IMR-90 (cell line): ENCODE measurements around the gene C11orf68. TPM values are rescaled to one million over a fixed set of nuclear protein-coding genes. Genes with fewer than 3 reads are reported as not detected.

Experiments
- ATAC-seq: fragments of 200-7000 bp; cut with Tn5 transposase; 2 replicates; pipeline ENCODE4 v1.9.1; 2020; ENCODE audit warnings: low read depth, mild to moderate bottlenecking, moderate library complexity
- BruUV-seq: library from RNA; stranded (reverse); fragments of 400-500 nt; replicated peaks from 2 replicates; lab custom pipeline; 2021; lab: Mats Ljungman, UMichigan
- CTCF ChIA-PET: fragments of 300-600 bp; formaldehyde crosslinking; extraction: SDS; loops from one replicate; lab custom pipeline; 2021; ENCODE audit warnings: antibody characterized with exemption; lab: Yijun Ruan, JAX
- POLR2A ChIA-PET: fragments of 300-600 bp; sonication (Branson Sonifier 250); formaldehyde crosslinking; loops from one replicate; lab custom pipeline; 2022; ENCODE audit warnings: antibody characterized with exemption; ENCODE audit not compliant: unreplicated experiment; lab: Charles Lee
- DNase-seq: peaks from one replicate; pipeline ENCODE4 v3.0.0; 2013
- H2AFZ ChIP-seq: replicated peaks from 2 replicates; pipeline ENCODE3; 2013; ENCODE audit warnings: low read length, mild to moderate bottlenecking; ENCODE audit not compliant: poor library complexity
- H2AK5ac ChIP-seq: 2 replicates; pipeline ENCODE4 v1.6.1; 2013; ENCODE audit warnings: low read depth, low read length, inconsistent platforms
- H2AK9ac ChIP-seq: replicated peaks from 2 replicates; pipeline ENCODE3; 2013; ENCODE audit warnings: mild to moderate bottlenecking, low read depth, low read length, moderate library complexity; ENCODE audit not compliant: poor library complexity
- H2BK120ac ChIP-seq: 2 replicates; pipeline ENCODE4 v1.6.1; 2013; ENCODE audit warnings: low read depth, low read length, inconsistent platforms
- H2BK15ac ChIP-seq: 3 replicates; pipeline ENCODE4 v1.6.1; 2013; ENCODE audit warnings: low read depth, low read length, inconsistent platforms
- H2BK20ac ChIP-seq: 2 replicates; pipeline ENCODE4 v1.6.1; 2013; ENCODE audit warnings: low read depth, mild to moderate bottlenecking, inconsistent platforms, low read length, moderate library complexity
- H2BK5ac ChIP-seq: 2 replicates; pipeline ENCODE4 v1.6.1; 2013; ENCODE audit warnings: mild to moderate bottlenecking, low read depth, low read length, inconsistent platforms; ENCODE audit not compliant: poor library complexity, severe bottlenecking
- H3K14ac ChIP-seq: replicated peaks from 2 replicates; pipeline ENCODE4 v1.6.1; 2013; ENCODE audit warnings: low read depth, low read length, inconsistent platforms
- H3K18ac ChIP-seq: 2 replicates; pipeline ENCODE4 v1.6.1; 2013; ENCODE audit warnings: low read depth, low read length, control low read depth
- H3K23ac ChIP-seq: 2 replicates; pipeline ENCODE4 v1.6.1; 2013; ENCODE audit warnings: low read depth, low read length, inconsistent platforms
- H3K27ac ChIP-seq: 2 replicates; pipeline ENCODE4 v1.5.1; 2013; ENCODE audit warnings: mild to moderate bottlenecking, control low read depth, low read length; ENCODE audit not compliant: insufficient read depth
- H3K27me3 ChIP-seq: 2 replicates; pipeline ENCODE4 v1.6.1; 2013; ENCODE audit warnings: low read length; ENCODE audit not compliant: control insufficient read depth, insufficient read depth
- H3K36me3 ChIP-seq: 2 replicates; pipeline ENCODE4 v1.6.1; 2013; ENCODE audit warnings: low read length, mixed read lengths; ENCODE audit not compliant: control insufficient read depth, insufficient read depth
- H3K4ac ChIP-seq: 2 replicates; pipeline ENCODE4 v1.6.1; 2013; ENCODE audit warnings: low read depth, low read length, inconsistent platforms
- H3K4me1 ChIP-seq: 2 replicates; pipeline ENCODE4 v1.6.1; 2013; ENCODE audit warnings: low read length, mixed read lengths; ENCODE audit not compliant: control insufficient read depth, insufficient read depth
- H3K4me2 ChIP-seq: 2 replicates; pipeline ENCODE4 v1.6.1; 2013; ENCODE audit warnings: low read depth, mild to moderate bottlenecking, control low read depth, low read length, moderate library complexity
- H3K4me3 ChIP-seq: 2 replicates; pipeline ENCODE4 v1.5.1; 2013; ENCODE audit warnings: low read depth, mild to moderate bottlenecking, control low read depth, low read length, moderate library complexity; ENCODE audit not compliant: insufficient read depth
- H3K56ac ChIP-seq: 2 replicates; pipeline ENCODE4 v1.6.1; 2013; ENCODE audit warnings: low read length, inconsistent platforms; ENCODE audit not compliant: insufficient read depth; ENCODE audit errors: extremely low read depth
- H3K79me1 ChIP-seq, 2 experiments: 2 replicates each; pipeline ENCODE4 v1.6.1; 2013; ENCODE audit warnings: low read length in 2 of 2, inconsistent platforms in 1 of 2, low read depth in 1 of 2
- H3K9ac ChIP-seq: 2 replicates; pipeline ENCODE4 v1.6.1; 2013; ENCODE audit warnings: low read depth, low read length, control low read depth
- H3K9me1 ChIP-seq: 2 replicates; pipeline ENCODE4 v1.6.1; 2013; ENCODE audit warnings: low read length, inconsistent platforms; ENCODE audit not compliant: insufficient read depth
- H3K9me3 ChIP-seq: 2 replicates; pipeline ENCODE4 v1.6.1; 2013; ENCODE audit warnings: low read length; ENCODE audit not compliant: control insufficient read depth, insufficient read depth
- H4K20me1 ChIP-seq: 2 replicates; pipeline ENCODE4 v1.6.1; 2013; ENCODE audit warnings: low read length, inconsistent platforms; ENCODE audit not compliant: insufficient read depth
- H4K5ac ChIP-seq: 2 replicates; pipeline ENCODE4 v1.6.1; 2013; ENCODE audit warnings: mild to moderate bottlenecking, low read depth, low read length, control low read depth
- H4K8ac ChIP-seq, 2 experiments: 2 replicates each; pipeline ENCODE4 v1.6.1; 2013; ENCODE audit warnings: low read depth in 2 of 2, low read length in 2 of 2, control low read depth in 1 of 2, inconsistent platforms in 1 of 2
- H4K91ac ChIP-seq: 2 replicates; pipeline ENCODE4 v1.6.1; 2013; ENCODE audit warnings: low read depth, low read length, inconsistent platforms; ENCODE audit not compliant: insufficient read depth
- CTCF ChIP-seq: conservative IDR thresholded peaks from 2 replicates; pipeline ENCODE4 v1.5.1; 2012; ENCODE audit warnings: mild to moderate bottlenecking, low read depth, low read length, improper control_type of control experiment
- FOS ChIP-seq: fragments of 150-350 bp; IDR thresholded peaks from 2 replicates; pipeline ENCODE4 v1.6.1; 2016; ENCODE audit warnings: low read depth, low read length
- MAFK ChIP-seq: IDR thresholded peaks from 2 replicates; pipeline ENCODE4 v1.6.1; 2012; ENCODE audit warnings: low read depth, low read length, improper control_type of control experiment
- POLR2A ChIP-seq: IDR thresholded peaks from 2 replicates; pipeline ENCODE4 v1.6.1; 2012; ENCODE audit warnings: mild to moderate bottlenecking, low read depth, low read length
- WGBS, 2 experiments: methylation state at CpG; one replicate each; pipeline versions ENCODE4 v1.1.5 to v1.1.7; 2013; ENCODE audit warnings: missing lambda C conversion rate in 2 of 2; ENCODE audit not compliant: insufficient read length in 1 of 2; ENCODE audit errors: extremely low coverage in 2 of 2; 5-methylcytosine and 5-hydroxymethylcytosine counted together
- dilution Hi-C: fragments of 300-500 bp; cut with HindIII; formaldehyde crosslinking; loops from one replicate; pipeline ENCODE4 v1.14.3; 2018; ENCODE audit warnings: low sequenced_read_pairs; ENCODE audit not compliant: unreplicated experiment
- in situ Hi-C: fragments of 300-500 bp; cut with MboI; formaldehyde crosslinking; loops from 3 replicates; pipeline ENCODE4 v1.14.3; 2019; ENCODE audit warnings: low sequenced_read_pairs, inconsistent platforms, mixed read lengths
- intact Hi-C: fragments of 100-400 bp; cut with micrococcal nuclease; formaldehyde crosslinking; loops from 2 replicates; pipeline ENCODE4 v1.10.0; 2022
- polyA plus RNA-seq, 3 experiments: library from polyadenylated mRNA; depleted of rRNA; stranded (reverse); fragments of >200 nt; gene quantifications; 2 replicates each; pipeline ENCODE4 v1.2.3, GENCODE V29; 2012; ENCODE audit warnings: low replicate concordance in 1 of 3
- total RNA-seq: library from RNA; depleted of rRNA; stranded (reverse); fragments of >200 nt; gene quantifications from 2 replicates; pipeline ENCODE4 v1.2.3, GENCODE V29; 2012

Gene C11orf68
- total and polyA plus RNA-seq, 2 of the 4 experiments (the other 2 are of a cell fraction) = 20.3 to 104 TPM

- Histone ChIP-seq H2AFZ (no peak overlapping the region), H3K4me1 (peaks cover 8% of the 10 kb centered on the region), H3K79me1 (peaks cover 19 to 64% of the 10 kb centered on the region in 2 experiments), H4K91ac (no peak overlapping the region), H3K14ac (no peak overlapping the region), H4K20me1 (peaks cover 7% of the 10 kb centered on the region), H3K18ac (no peak overlapping the region), H2AK9ac (no peak overlapping the region), H2AK5ac (no peak overlapping the region), H3K27ac (no peak overlapping the region), H3K4me2 (no peak overlapping the region), H3K9me3 (no peaks in the 10 kb centered on the region), H4K8ac (no peak overlapping the region), H3K9me1 (peaks cover 5% of the 10 kb centered on the region; the same call in 1 of the 2 replicates), H2BK20ac (no peak overlapping the region), H3K9ac (no peak overlapping the region), H3K56ac (no peak overlapping the region), H3K23ac (no peak overlapping the region), H2BK5ac (no peak overlapping the region), H4K5ac (no peak overlapping the region), H2BK120ac (no peak overlapping the region), H3K36me3 (peaks cover 53% of the 10 kb centered on the region), H3K27me3 (no peaks in the 10 kb centered on the region), H3K4ac (no peak overlapping the region), H2BK15ac (no peak overlapping the region), H3K4me3 (no peak overlapping the region)
- in situ Hi-C loops = loop anchor here (5.0 kb wide), 1 partner anchor 73 kb away; the partner anchor contains the start of gene CCDC85B
- POLR2A ChIA-PET = no interaction called here
- ATAC-seq = no peak
- CTCF ChIA-PET = no interaction called here
- no peak for DNase-seq
- TF ChIP-seq CTCF = no peak
- no peak for TF ChIP-seq MAFK
- TF ChIP-seq FOS = no peak
- TF ChIP-seq POLR2A = no peak
- 74% methylated on average over 5 of the region's 10 CpGs; no CpG with 5 or more reads in 1 of the 2 experiments for WGBS, 2 experiments
- dilution Hi-C loops = no loop called here
- BruUV-seq = no TSS peak
- intact Hi-C loops = loop anchor here (5.0 kb wide), 1 partner anchor 48 kb away; the partner anchor contains the start of genes C11orf68 and DRAP1
Observed at GRCh38 chr11:65964906-65965305, 46.0 kb upstream of the C11orf68 start.
